ENCODE measurements around the gene EXOC6B.
A peak's percentile ranks its signal among the peaks of the same experiment; 100 is the strongest.

Gene EXOC6B

GRCh38 chr2:72825257-72826155 is at the start of gene EXOC6B:
TSS of gene EXOC6B (minus strand) at chr2:72826033.
- peak; percentile 28 for TF ChIP-seq CTCF (IDR thresholded peaks at IDR 0.05)
- H3K27me3 ChIP-seq (ENCODE audit: control insufficient read depth, insufficient read depth, low read length), result no peaks in the 10 kb centered on the region
- peaks cover 20% of the 10 kb centered on the region for H3K79me2 ChIP-seq
- peak within 1 kb of the TSS; percentile 75 for H3K27ac ChIP-seq
- H3K4me2 ChIP-seq (ENCODE audit: low read length), result peak within 1 kb of the TSS; percentile 71
- no peaks in the 10 kb centered on the region for H3K9me3 ChIP-seq (ENCODE audit: control insufficient read depth, low read length)
- peak within 1 kb of the TSS; percentile 92 for H2AFZ ChIP-seq
- no peaks in the 10 kb centered on the region for H3K36me3 ChIP-seq (ENCODE audit: control insufficient read depth, insufficient read depth, low read length)
- H3K4me1 ChIP-seq, result peaks cover 3% of the 10 kb centered on the region
- H3K9ac ChIP-seq, result peak within 1 kb of the TSS; percentile 47
- peak within 1 kb of the TSS; percentile 84 for H3K4me3 ChIP-seq (ENCODE audit: low read depth, low read length)

- Histone ChIP-seq H3K9ac (no peak overlapping the region), H3K36me3 (ENCODE audit: control insufficient read depth, insufficient read depth, low read length) (no peaks in the 10 kb centered on the region), H3K4me2 (ENCODE audit: low read length) (no peak overlapping the region), H3K4me1 (no peaks in the 10 kb centered on the region), H3K9me3 (ENCODE audit: control insufficient read depth, low read length) (no peaks in the 10 kb centered on the region), H2AFZ (no peak overlapping the region), H3K4me3 (ENCODE audit: low read depth, low read length) (no peak overlapping the region), H3K27ac (no peak overlapping the region), H3K27me3 (ENCODE audit: control insufficient read depth, insufficient read depth, low read length) (no peaks in the 10 kb centered on the region), H3K79me2 (no peaks in the 10 kb centered on the region)
- TF ChIP-seq CTCF (IDR thresholded peaks at IDR 0.05), result no peak
Observed at GRCh38 chr2:72871880-72872279, 46.0 kb upstream of the EXOC6B start.

GRCh38 chr2:72871060-72871459 is 45.2 kb upstream of the EXOC6B start:
- Histone ChIP-seq H3K9ac (no peak overlapping the region), H3K27me3 (ENCODE audit: control insufficient read depth, insufficient read depth, low read length) (no peaks in the 10 kb centered on the region), H3K4me2 (ENCODE audit: low read length) (no peak overlapping the region), H3K36me3 (ENCODE audit: control insufficient read depth, insufficient read depth, low read length) (no peaks in the 10 kb centered on the region), H2AFZ (no peak overlapping the region), H3K4me3 (ENCODE audit: low read depth, low read length) (no peak overlapping the region), H3K79me2 (no peaks in the 10 kb centered on the region), H3K27ac (no peak overlapping the region), H3K9me3 (ENCODE audit: control insufficient read depth, low read length) (no peaks in the 10 kb centered on the region), H3K4me1 (no peaks in the 10 kb centered on the region)
- no peak for TF ChIP-seq CTCF (IDR thresholded peaks at IDR 0.05)

- Histone ChIP-seq H3K9ac (no peak overlapping the region), H3K4me2 (ENCODE audit: low read length) (no peak overlapping the region), H3K4me1 (no peaks in the 10 kb centered on the region), H3K4me3 (ENCODE audit: low read depth, low read length) (no peak overlapping the region), H3K27me3 (ENCODE audit: control insufficient read depth, insufficient read depth, low read length) (peaks cover 6% of the 10 kb centered on the region), H3K79me2 (no peaks in the 10 kb centered on the region), H2AFZ (no peak overlapping the region), H3K27ac (no peak overlapping the region), H3K9me3 (ENCODE audit: control insufficient read depth, low read length) (no peaks in the 10 kb centered on the region), H3K36me3 (ENCODE audit: control insufficient read depth, insufficient read depth, low read length) (no peaks in the 10 kb centered on the region)
- no peak for TF ChIP-seq CTCF (IDR thresholded peaks at IDR 0.05)
Observed at GRCh38 chr2:72864500-72864899, 38.7 kb upstream of the EXOC6B start.

- no peak overlapping the region for H3K4me2 ChIP-seq (ENCODE audit: low read length)
- no peak overlapping the region for H3K4me3 ChIP-seq (ENCODE audit: low read depth, low read length)
- H3K9me3 ChIP-seq (ENCODE audit: control insufficient read depth, low read length), result no peaks in the 10 kb centered on the region
- no peak for TF ChIP-seq CTCF (IDR thresholded peaks at IDR 0.05)
- no peak overlapping the region for H3K27ac ChIP-seq
- peaks cover 6% of the 10 kb centered on the region for H3K27me3 ChIP-seq (ENCODE audit: control insufficient read depth, insufficient read depth, low read length)
- H3K36me3 ChIP-seq (ENCODE audit: control insufficient read depth, insufficient read depth, low read length), result no peaks in the 10 kb centered on the region
- H3K9ac ChIP-seq, result no peak overlapping the region
- H3K79me2 ChIP-seq, result no peaks in the 10 kb centered on the region
- H2AFZ ChIP-seq, result peak overlapping the region; percentile 74
- no peaks in the 10 kb centered on the region for H3K4me1 ChIP-seq
Observed at GRCh38 chr2:72863046-72863445, 37.2 kb upstream of the EXOC6B start.

Data from parathyroid adenoma (tissue), 2 donors.